Uterus (tissue), 4 donors: ENCODE measurements around the gene SHISAL2A. TPM values are rescaled to one million over a fixed set of nuclear protein-coding genes. Genes with fewer than 3 reads are reported as not detected.

Experiments
- DNase-seq, 2 donors: peaks; one replicate each; pipeline ENCODE4 v3.0.0-alpha.2; 2019 to 2020
- H3K27ac ChIP-seq, 2 donors: fragments of 200-600 bp; sonication (generic); 1 replicate in 1 of 2; 2 replicates in 1 of 2; pipeline ENCODE4 v1.5.1; 2016 to 2018
- H3K27me3 ChIP-seq, 2 donors: fragments of 200-600 bp; sonication (generic); one replicate each; pipeline ENCODE4 v1.5.1; 2018 to 2019; ENCODE audit warnings: control low read depth in 1 of 2
- H3K36me3 ChIP-seq, 2 donors: fragments of 200-600 bp; sonication (generic); one replicate each; pipeline ENCODE4 v1.5.1; 2019; ENCODE audit warnings: control low read depth in 1 of 2
- H3K4me1 ChIP-seq, 2 donors: fragments of 200-600 bp; sonication (generic); one replicate each; pipeline ENCODE4 v1.5.1; 2018 to 2019; ENCODE audit warnings: control low read depth in 1 of 2
- H3K4me3 ChIP-seq, 2 donors: fragments of 200-600 bp; sonication (generic); 1 replicate in 1 of 2; 2 replicates in 1 of 2; pipeline ENCODE4 v1.5.1; 2018 to 2019; ENCODE audit warnings: mild to moderate bottlenecking in 1 of 2
- H3K9me3 ChIP-seq, 2 donors: fragments of 200-600 bp; sonication (generic); one replicate each; pipeline ENCODE4 v1.5.1; 2019; ENCODE audit warnings: control low read depth in 1 of 2
- CTCF ChIP-seq, 4 experiments: fragments of 200-600 bp in 2 of 4; fragments of 450-650 bp in 2 of 4; sonication (generic) in 2 of 4; IDR thresholded peaks; one replicate each; pipeline ENCODE4 v1.5.1; 2016 to 2019; ENCODE audit warnings: antibody characterized with exemption in 4 of 4, mild to moderate bottlenecking in 2 of 4, moderate library complexity in 1 of 4
- POLR2A ChIP-seq, 2 donors: fragments of 450-650 bp; IDR thresholded peaks; one replicate each; pipeline ENCODE4 v1.6.1; 2016; ENCODE audit warnings: antibody characterized with exemption in 2 of 2, mild to moderate bottlenecking in 1 of 2, moderate library complexity in 1 of 2
- intact Hi-C: fragments of 100-400 bp; cut with DNase I; formaldehyde crosslinking; loops from one replicate; pipeline ENCODE4 v1.15.1; 2023; ENCODE audit warnings: low total_unique reads
- total RNA-seq, 4 donors: library from RNA; depleted of rRNA in 3 of 4; stranded (reverse); fragments of >200 nt in 3 of 4; gene quantifications; one replicate each; pipeline versions ENCODE4 v1.1.0 to v1.2.4, GENCODE V29; 2014 to 2023
- donor health status: DM: yes; HTN: yes; CAD: no.

SHISAL2A gene
- total RNA-seq, 4 donors from 2014 or later, result 0.28 to 0.49 TPM; not detected in 2

DNA sequence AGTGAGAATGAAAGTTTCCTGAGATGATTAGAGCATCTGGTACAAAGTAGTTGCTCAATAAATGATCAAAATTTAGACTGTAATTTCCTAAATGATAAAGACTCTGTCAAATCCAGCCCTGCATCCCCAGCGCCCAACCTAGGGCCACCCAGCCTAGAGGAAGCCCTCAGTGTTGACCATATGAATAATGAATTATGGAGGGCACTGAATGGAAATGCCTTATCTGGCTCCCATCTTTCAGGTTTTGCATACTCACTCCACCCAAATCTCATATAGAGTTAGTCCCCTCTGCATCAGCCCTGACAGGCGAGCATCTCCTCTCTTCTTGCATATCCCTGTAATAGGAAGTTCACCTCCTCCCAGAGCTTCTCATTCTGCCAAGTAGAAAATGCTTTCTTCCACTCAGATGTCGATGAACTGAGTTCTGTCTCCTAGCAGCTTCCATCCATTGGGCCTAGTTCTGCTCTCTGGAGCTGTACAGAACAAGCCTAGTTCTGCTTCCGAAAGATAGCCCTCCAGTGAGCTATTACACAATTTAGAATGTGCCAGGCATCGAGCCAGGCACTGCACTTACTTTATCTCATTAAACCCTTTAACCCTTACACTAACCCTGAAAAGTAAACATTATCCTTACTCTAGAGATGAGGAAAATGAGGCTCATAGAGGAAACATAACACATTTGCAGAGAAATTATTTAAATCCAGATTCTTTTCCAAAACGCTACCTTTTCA is 44.3 kb downstream of the SHISAL2A start:
- intact Hi-C loops, result no loop called here
- Histone ChIP-seq H3K27me3 (no peaks in the 10 kb centered on the region), H3K36me3 (no peaks in the 10 kb centered on the region), H3K9me3 (no peaks in the 10 kb centered on the region), H3K4me3 (no peak overlapping the region), H3K4me1 (no peaks in the 10 kb centered on the region), H3K27ac (no peak overlapping the region)
- DNase-seq, result no peak
- TF ChIP-seq CTCF (IDR thresholded peaks at IDR 0.05) (no peak), POLR2A (IDR thresholded peaks at IDR 0.05) (no peak)

DNA sequence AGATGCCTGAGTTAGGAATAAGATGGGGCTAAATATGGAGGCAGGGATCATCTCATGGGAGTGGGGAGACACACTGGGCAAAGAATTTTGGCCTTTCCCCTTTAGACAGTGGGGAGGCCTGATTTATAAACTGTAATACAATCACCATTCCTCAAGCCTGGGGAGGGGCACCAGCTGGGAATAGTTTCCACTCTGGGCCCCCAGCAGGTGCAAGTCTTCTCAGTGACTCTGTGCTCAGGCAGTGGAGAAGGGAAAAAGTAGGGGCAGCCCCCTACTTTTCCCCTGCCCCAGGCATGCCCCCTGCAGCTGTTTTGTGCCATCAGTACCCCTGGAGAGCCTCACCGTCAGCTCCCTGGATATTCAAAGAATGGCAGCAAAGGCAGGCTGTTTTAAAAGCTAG is 46.1 kb downstream of the SHISAL2A start:
- no peaks in the 10 kb centered on the region for H3K9me3 ChIP-seq
- intact Hi-C loops, result no loop called here
- no peak overlapping the region for H3K27ac ChIP-seq
- H3K27me3 ChIP-seq, result no peaks in the 10 kb centered on the region
- TF ChIP-seq CTCF (IDR thresholded peaks at IDR 0.05) (no peak), POLR2A (IDR thresholded peaks at IDR 0.05) (no peak)
- H3K4me1 ChIP-seq, result no peaks in the 10 kb centered on the region
- H3K4me3 ChIP-seq, result no peak overlapping the region
- DNase-seq, result no peak
- H3K36me3 ChIP-seq, result no peaks in the 10 kb centered on the region

DNA sequence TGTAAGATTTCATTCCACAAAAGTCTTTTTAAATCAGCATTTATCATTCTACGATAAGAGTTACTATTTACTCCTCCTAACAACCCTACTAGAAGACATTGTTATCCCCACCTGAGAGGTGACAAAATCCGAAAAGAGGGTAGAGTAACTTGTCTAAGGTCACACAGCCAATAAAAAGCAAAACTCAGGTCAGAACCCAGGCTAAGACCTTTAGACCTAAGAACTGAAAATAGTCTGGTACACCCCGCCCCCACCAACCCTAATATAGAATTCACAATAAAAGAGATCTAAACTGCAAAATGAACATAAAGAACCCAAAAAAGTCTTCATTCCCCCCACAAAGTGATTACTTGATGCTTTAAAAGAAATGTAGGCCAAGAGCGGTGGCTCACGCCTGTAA is 46.5 kb downstream of the SHISAL2A start:
- H3K27me3 ChIP-seq, result no peaks in the 10 kb centered on the region
- H3K36me3 ChIP-seq, result no peaks in the 10 kb centered on the region
- H3K4me3 ChIP-seq, result no peak overlapping the region
- no peaks in the 10 kb centered on the region for H3K9me3 ChIP-seq
- intact Hi-C loops, result no loop called here
- DNase-seq, result no peak
- TF ChIP-seq POLR2A (IDR thresholded peaks at IDR 0.05) (no peak), CTCF (IDR thresholded peaks at IDR 0.05) (no peak)
- H3K27ac ChIP-seq, result no peak overlapping the region
- H3K4me1 ChIP-seq, result no peaks in the 10 kb centered on the region

DNA sequence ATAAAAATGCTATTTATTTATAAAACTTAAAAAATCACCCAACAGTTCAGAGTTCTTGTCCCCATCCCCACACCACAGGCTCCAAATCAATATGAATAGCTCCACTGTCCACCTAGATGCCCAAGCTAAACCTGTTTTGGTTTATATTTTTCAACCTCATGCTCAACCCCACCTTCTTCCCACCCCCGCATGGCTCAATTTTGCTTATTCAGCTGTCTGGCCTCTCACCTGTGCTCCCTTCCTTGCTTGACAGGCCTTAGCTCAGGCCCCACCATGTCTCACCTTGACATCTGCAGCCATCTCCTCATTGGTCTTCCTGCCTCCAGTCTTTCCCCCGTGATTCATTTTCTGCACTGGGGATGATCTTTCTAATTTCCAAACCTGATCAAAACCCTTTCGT is 47.4 kb downstream of the SHISAL2A start:
- no peaks in the 10 kb centered on the region for H3K9me3 ChIP-seq
- H3K27ac ChIP-seq, result no peak overlapping the region
- TF ChIP-seq POLR2A (IDR thresholded peaks at IDR 0.05) (no peak), CTCF (IDR thresholded peaks at IDR 0.05) (no peak)
- no peak for DNase-seq
- H3K4me3 ChIP-seq, result no peak overlapping the region
- H3K36me3 ChIP-seq, result no peaks in the 10 kb centered on the region
- intact Hi-C loops, result no loop called here
- H3K27me3 ChIP-seq, result no peaks in the 10 kb centered on the region
- H3K4me1 ChIP-seq, result no peaks in the 10 kb centered on the region

DNA sequence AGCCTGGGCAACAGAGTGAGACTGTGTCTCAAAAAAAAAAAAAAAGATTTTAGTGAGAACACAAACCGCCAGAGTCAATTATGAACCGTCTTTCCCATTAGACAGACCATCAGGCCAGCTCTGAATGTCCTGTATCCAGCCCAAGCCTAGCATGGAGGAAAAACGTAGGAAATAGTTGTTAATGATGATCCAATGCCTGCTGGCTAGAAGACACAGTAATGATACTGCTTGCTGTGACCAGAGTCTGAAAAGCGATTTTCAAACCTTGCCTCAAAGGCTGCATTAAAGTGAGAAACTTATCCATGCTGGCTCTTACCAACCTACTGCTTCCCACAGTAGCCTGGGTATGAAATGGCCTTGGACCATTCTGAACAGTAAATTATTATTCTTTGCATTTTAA is 48.2 kb downstream of the SHISAL2A start:
- H3K4me3 ChIP-seq, result no peak overlapping the region
- intact Hi-C loops, result no loop called here
- no peak for DNase-seq
- no peaks in the 10 kb centered on the region for H3K4me1 ChIP-seq
- no peak for TF ChIP-seq POLR2A (IDR thresholded peaks at IDR 0.05)
- no peak for TF ChIP-seq CTCF (IDR thresholded peaks at IDR 0.05)
- no peaks in the 10 kb centered on the region for H3K27me3 ChIP-seq
- H3K9me3 ChIP-seq, result no peaks in the 10 kb centered on the region
- no peaks in the 10 kb centered on the region for H3K36me3 ChIP-seq
- no peak overlapping the region for H3K27ac ChIP-seq
